Stimulated activated CD4-positive, alpha-beta T cell treated with anti-CD3 and anti-CD28 coated beads, Interleukin-4, amount 100 ng/mL, for 1 hour (primary cell): ENCODE measurements around the gene OR5K4.

Source experiments
- DNase-seq: peaks from one replicate; pipeline ENCODE4 v3.0.0-alpha.2; 2020

The OR5K4 gene, protein sequence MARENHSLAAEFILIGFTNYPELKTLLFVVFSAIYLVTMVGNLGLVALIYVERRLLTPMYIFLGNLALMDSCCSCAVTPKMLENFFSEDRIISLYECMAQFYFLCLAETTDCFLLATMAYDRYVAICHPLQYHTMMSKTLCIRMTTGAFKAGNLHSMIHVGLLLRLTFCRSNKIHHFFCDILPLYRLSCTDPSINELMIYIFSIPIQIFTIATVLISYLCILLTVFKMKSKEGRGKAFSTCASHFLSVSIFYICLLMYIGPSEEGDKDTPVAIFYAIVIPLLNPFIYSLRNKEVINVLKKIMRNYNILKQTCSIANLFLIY

DNA sequence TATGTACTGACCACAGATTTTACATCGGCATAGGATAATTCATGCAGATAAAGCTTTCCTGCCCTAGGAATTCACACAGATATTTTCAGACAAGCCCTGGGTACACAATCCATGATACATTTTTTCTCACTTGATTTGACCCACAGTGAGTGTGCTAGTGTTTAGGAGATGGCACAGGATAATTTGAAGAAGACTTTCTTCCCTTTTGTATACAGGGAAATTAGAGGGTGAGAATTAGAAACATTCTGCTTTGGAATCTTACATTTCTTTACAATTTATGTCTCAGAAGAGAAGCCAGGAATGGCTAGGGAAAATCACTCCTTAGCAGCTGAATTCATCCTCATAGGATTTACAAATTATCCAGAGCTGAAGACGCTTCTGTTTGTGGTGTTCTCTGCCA, at the start of gene OR5K4:
OR5K4 (plus strand) TSS at position 301 of the 400 bp plus-strand sequence; CDS start at position 301, 0 bp downstream.
- DNase-seq = no peak

- no peak for DNase-seq
Measured at GRCh38 chr3:98322101-98322500, 31.6 kb upstream of the OR5K4 start.

- DNase-seq = no peak
Measured at GRCh38 chr3:98322686-98323085, 31.0 kb upstream of the OR5K4 start.

- no peak for DNase-seq
Measured at GRCh38 chr3:98323425-98323824, 30.2 kb upstream of the OR5K4 start.

DNA sequence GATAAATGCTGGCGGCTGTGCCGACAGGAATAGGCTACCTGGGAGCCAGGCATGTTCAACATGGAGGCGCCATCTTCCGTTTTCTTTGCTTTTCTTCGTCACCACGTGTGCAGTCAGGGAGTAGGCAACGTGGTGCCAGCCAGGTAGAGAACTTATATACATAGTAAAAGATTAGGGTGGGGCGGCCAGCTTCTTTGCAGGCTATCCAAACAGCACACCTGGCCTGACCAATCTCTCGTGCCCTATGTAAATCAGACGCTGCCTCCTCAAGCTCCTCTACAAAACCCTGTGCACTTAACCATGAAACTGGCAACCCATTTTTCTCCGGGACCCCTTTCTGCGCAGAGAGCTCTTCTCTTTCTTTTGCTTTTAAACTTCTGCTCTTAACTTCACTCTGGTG, 28.6 kb upstream of the OR5K4 start:
- no peak for DNase-seq

- no peak for DNase-seq
Measured at GRCh38 chr3:98326105-98326893, 27.4 kb upstream of the OR5K4 start.

DNA sequence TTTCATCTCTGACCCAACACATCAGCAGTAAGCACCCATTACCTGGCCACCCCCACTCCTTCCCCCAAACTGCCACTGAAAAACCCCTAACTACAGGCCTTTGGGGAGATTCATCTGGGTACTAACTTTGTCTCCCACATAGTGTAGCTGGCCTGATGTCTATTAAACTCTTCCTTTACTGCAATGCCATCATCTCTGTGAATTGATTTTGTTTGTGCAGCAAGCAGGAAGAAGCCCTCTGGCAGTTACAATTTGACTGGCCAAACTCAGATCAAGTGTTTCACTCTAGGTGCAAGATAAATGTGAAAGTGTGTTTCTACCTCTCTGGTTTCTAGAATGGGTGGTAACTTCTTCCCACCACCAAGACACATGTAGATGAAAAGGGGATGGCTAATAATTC, 26.7 kb upstream of the OR5K4 start:
- no peak for DNase-seq

- no peak for DNase-seq
Measured at GRCh38 chr3:98328933-98329332, 24.7 kb upstream of the OR5K4 start.

DNA sequence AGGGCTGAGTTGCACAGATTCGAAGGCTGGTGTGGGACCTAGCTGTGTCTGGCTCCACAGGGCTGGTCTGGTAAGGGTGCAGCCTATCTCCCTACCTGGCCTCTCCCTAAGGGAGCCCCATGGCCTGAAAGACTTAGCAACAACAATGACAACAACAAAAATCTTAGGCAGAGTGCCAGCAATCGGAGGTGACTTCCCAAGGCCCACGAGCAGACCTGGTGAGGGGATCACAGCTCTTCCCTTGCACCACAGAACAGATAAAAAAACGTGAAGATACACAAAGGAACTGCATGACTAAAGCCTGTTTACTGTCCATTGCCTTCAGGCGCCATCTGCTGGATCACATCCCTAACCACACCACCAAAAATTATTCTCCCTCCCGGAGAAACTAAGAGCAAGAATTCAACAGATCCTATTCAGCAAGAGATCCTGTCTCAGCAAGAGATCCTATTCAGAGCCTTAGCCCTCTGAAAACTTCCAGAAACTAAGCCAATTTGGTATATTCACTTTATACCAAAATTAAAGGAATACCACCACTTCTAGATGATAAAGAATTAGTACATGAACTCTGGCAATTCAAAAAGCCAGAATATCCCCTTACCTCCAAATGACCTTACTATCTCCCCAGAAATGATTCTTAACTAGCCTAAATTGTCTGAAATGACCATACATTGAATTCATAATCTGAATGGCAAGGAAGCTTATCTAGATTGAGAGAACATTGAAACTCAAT, 24.1 kb upstream of the OR5K4 start:
- peak; percentile 32 for DNase-seq

DNA sequence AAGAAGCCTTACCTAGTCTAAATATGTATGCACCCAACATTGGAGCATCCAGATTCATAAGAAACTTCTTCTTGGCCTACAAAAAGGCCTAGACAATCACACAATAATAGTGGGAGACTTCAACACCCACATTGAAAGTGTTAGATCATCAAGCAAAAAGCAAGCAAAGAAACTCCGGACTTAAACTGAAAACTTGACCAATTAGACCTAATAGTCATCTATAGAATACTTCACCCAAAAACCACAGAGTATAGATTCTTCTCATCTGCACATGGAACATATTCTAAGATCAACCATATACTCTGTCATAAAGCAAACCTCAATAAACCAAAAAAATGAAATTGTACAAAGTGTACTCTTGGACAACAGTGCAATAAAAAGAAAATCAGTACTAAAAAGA, 22.3 kb upstream of the OR5K4 start:
- DNase-seq = no peak

DNA sequence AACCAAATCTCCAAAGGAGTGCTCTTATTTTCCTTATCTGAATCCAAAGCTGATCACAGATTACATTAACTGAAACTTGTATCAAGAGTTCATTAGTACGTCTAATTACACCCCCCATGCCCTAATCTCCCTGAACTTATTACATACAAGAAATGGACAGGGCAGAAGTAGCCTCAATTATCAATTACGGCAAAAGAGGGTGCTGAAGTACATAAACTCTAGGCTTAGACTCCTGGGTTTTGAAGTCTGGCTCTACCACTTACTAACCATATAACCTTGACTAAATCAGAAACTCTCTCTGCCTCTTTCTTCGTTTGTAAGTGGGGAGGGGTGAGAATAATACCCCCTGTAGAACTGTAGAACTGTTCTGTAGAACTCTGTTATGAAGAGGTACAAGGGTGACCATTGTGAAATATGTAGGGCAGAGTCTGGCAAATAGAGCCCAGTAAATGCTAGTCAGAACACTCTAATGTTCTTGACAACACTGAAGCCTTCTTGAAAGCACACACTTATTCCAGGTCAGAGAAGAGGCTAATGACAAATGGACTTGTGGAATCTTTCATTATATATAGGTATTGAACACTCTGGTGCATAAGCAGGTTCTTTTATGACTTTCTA, 19.6 kb upstream of the OR5K4 start:
- no peak for DNase-seq

GRCh38 chr3:98339031-98339430, 14.6 kb upstream of the OR5K4 start:
- no peak for DNase-seq

- no peak for DNase-seq
Measured at GRCh38 chr3:98341758-98342157, 11.9 kb upstream of the OR5K4 start.

GRCh38 chr3:98343647-98344507, 9.8 kb upstream of the OR5K4 start:
- no peak for DNase-seq

DNA sequence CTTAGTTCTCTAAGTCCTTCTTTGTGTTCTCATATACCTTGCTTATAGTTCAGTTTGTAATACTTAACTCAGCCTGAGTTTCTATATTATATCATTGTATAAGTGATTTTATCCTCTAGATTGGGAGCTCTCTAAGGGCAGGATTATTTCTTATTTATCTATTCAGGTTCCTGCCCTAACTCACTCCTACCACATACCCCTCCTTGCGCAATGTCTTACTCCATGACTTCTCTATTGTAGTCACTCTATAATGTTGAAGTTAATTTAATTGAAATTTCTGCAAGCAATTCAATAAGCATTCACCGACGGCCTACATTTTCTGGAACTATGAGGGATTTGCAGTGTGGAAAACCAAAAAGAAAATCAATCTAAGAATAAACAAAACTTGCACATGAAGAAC, 3.6 kb upstream of the OR5K4 start:
- no peak for DNase-seq

- DNase-seq = no peak
Measured at GRCh38 chr3:98359250-98359649, 5.6 kb downstream of the OR5K4 start.

DNA sequence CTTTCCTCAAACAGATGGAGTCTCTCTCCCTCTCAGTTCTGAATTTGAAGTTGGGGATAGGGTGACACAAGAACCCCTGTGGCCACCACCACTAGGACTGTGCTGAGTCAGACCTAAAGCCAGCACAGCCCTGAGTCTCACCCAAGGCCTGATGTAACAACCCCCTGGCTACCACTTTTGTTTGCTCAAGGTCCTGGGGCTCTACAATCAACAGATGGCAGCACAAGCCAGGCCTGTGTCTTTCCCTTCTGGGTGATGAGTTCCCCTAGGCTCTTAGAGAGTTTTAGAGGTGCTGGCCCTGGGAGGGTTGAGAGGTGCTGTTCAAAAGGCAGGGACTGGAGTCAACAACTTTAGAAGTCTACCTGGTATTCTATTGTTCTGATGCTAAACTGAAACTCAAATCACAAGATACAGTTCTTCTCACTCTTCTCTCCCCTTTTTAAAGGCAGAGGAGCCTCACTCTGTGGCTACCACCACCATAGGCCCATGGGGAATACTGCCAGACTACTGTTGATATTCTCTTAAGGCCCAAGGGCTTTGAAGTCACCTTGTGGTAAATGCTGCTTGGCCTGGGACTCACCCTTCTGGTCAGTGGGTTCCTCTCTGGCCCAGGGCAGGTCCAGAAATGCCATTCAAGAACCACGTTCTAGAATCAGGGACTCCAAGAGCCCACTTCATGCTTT, 6.5 kb downstream of the OR5K4 start:
- DNase-seq = no peak

GRCh38 chr3:98360681-98361080, 7.0 kb downstream of the OR5K4 start:
- no peak for DNase-seq

- DNase-seq = no peak
Measured at GRCh38 chr3:98361289-98361688, 7.6 kb downstream of the OR5K4 start.

GRCh38 chr3:98367464-98368246, 14.0 kb downstream of the OR5K4 start:
- no peak for DNase-seq

- DNase-seq = no peak
Measured at GRCh38 chr3:98371186-98371585, 17.5 kb downstream of the OR5K4 start.
